Panc1 (cell line): Measurements from ENCODE around the gene MED13L. TPM values are rescaled to one million over a fixed set of nuclear protein-coding genes. Genes with fewer than 3 reads are reported as not detected.
A peak's percentile ranks its signal among the peaks of the same experiment; 100 is the strongest.

Experiments used
- ATAC-seq: fragments of 200-7000 bp; cut with Tn5 transposase; 2 replicates; pipeline ENCODE4 v1.9.1; 2020; ENCODE audit warnings: mild to moderate bottlenecking, moderate library complexity
- BruUV-seq: library from RNA; stranded (reverse); fragments of 400-500 nt; replicated peaks from 2 replicates; lab custom pipeline; 2021; lab: Mats Ljungman, UMichigan
- CTCF ChIA-PET: fragments of 300-600 bp; sonication (Branson Sonifier 250); formaldehyde crosslinking; loops from one replicate; lab custom pipeline; 2022; ENCODE audit warnings: antibody characterized with exemption; lab: Charles Lee
- POLR2A ChIA-PET: fragments of 300-600 bp; sonication (Branson Sonifier 250); formaldehyde crosslinking; loops from one replicate; lab custom pipeline; 2022; ENCODE audit warnings: antibody characterized with exemption; lab: Charles Lee
- DNase-seq: peaks from one replicate; pipeline ENCODE4 v3.0.0-alpha.2; 2010; ENCODE audit warnings: low read depth, low spot score
- H3K27ac ChIP-seq: 2 replicates; pipeline ENCODE4 v1.5.1; 2011; ENCODE audit warnings: mild to moderate bottlenecking, low read length, inconsistent platforms
- H3K27me3 ChIP-seq: fragments of 200-500 bp; sonication (Bioruptor generic); 2 replicates; pipeline ENCODE4 v1.6.0; 2014; ENCODE audit warnings: low read length, inconsistent platforms; ENCODE audit not compliant: control insufficient read depth, insufficient read depth
- H3K36me3 ChIP-seq: fragments of 200-500 bp; sonication (Bioruptor generic); 2 replicates; pipeline ENCODE4 v1.5.1; 2014; ENCODE audit warnings: inconsistent platforms, mild to moderate bottlenecking, low read length, moderate library complexity; ENCODE audit not compliant: control insufficient read depth, insufficient read depth
- H3K4me1 ChIP-seq: 2 replicates; pipeline ENCODE4 v1.5.1; 2011; ENCODE audit warnings: inconsistent platforms, mild to moderate bottlenecking, low read length, moderate library complexity; ENCODE audit not compliant: control insufficient read depth, insufficient read depth
- H3K4me3 ChIP-seq, 2 experiments: 2 replicates each; pipeline ENCODE4 v1.5.1; 2011 to 2012; ENCODE audit warnings: low read depth in 2 of 2, low read length in 2 of 2, mild to moderate bottlenecking in 2 of 2, inconsistent platforms in 1 of 2, moderate library complexity in 1 of 2
- H3K9me3 ChIP-seq: fragments of 200-500 bp; sonication (Bioruptor generic); 2 replicates; pipeline ENCODE4 v1.5.1; 2014; ENCODE audit warnings: low read depth, mild to moderate bottlenecking, inconsistent platforms, low read length, moderate library complexity; ENCODE audit not compliant: control insufficient read depth, insufficient read depth
- POLR2AphosphoS5 ChIP-seq: IDR thresholded peaks from 2 replicates; pipeline ENCODE4 v1.6.1; 2012; ENCODE audit warnings: mild to moderate bottlenecking, low read depth, low read length, moderate library complexity
- SIN3A ChIP-seq: IDR thresholded peaks from 2 replicates; pipeline ENCODE4 v1.6.1; 2012; ENCODE audit warnings: low read depth, mild to moderate bottlenecking, low read length, moderate library complexity, borderline replicate concordance; ENCODE audit not compliant: insufficient read depth
- TCF7L2 ChIP-seq: IDR thresholded peaks from 2 replicates; pipeline ENCODE4 v1.6.1; 2011; ENCODE audit warnings: mild to moderate bottlenecking, low read depth, low read length, inconsistent platforms
- in situ Hi-C: cut with HindIII; loops from 2 replicates; pipeline ENCODE4 v1.10.0; 2016; ENCODE audit warnings: low sequenced_read_pairs, low pct_unique_long_range_greater_than_20kb
- intact Hi-C: fragments of 100-400 bp; cut with micrococcal nuclease; formaldehyde crosslinking; loops from one replicate; pipeline ENCODE4 v1.10.0; 2022; ENCODE audit not compliant: unreplicated experiment
- total RNA-seq: library from RNA; stranded (reverse); gene quantifications from one replicate; pipeline ENCODE4 v1.2.1, GENCODE V29; 2021; ENCODE audit not compliant: unreplicated experiment
- TF ChIP-seq, protein P1 (sequence below), 2 experiments: IDR thresholded peaks; 2 replicates each; pipeline ENCODE4 v1.6.1; 2011 to 2012; ENCODE audit warnings: low read depth in 2 of 2, control low read depth in 1 of 2, low read length in 1 of 2, mild to moderate bottlenecking in 1 of 2, moderate library complexity in 1 of 2; ENCODE audit not compliant: insufficient read depth in 1 of 2
- TF ChIP-seq, protein P2 (sequence below): fragments of 450-650 bp; IDR thresholded peaks from 2 replicates; pipeline ENCODE4 v1.5.1; 2017; ENCODE audit warnings: mild to moderate bottlenecking

The MED13L gene
- total RNA-seq, 1 experiment from 2014 or later = 170 TPM

DNA sequence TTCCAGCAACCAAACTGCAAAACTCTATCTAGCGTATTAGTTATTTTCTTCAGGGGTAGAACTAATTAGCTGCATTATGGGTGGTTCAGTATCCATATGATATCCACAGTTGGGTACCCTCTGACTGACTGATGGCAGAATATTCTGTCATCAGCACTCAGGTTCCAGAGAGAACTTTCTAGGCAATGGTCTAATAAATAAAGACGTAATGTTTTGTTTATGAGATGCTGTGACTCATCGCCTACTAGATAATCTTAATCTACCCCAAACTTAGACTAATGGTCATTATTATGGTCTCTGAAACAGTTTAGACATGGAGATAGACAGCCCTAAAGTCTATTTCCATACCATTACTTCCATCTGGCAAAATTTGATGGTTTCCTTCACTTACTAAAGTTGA lies 220.1 kb downstream of the MED13L start:
- peaks cover 29% of the 10 kb centered on the region for H3K4me1 ChIP-seq
- no peaks in the 10 kb centered on the region for H3K27me3 ChIP-seq
- CTCF ChIA-PET = no interaction called here
- DNase-seq (no peak), ATAC-seq (no peak)
- no peak for TF ChIP-seq TCF7L2
- no peak for TF ChIP-seq POLR2AphosphoS5
- TF ChIP-seq, protein P1, sequence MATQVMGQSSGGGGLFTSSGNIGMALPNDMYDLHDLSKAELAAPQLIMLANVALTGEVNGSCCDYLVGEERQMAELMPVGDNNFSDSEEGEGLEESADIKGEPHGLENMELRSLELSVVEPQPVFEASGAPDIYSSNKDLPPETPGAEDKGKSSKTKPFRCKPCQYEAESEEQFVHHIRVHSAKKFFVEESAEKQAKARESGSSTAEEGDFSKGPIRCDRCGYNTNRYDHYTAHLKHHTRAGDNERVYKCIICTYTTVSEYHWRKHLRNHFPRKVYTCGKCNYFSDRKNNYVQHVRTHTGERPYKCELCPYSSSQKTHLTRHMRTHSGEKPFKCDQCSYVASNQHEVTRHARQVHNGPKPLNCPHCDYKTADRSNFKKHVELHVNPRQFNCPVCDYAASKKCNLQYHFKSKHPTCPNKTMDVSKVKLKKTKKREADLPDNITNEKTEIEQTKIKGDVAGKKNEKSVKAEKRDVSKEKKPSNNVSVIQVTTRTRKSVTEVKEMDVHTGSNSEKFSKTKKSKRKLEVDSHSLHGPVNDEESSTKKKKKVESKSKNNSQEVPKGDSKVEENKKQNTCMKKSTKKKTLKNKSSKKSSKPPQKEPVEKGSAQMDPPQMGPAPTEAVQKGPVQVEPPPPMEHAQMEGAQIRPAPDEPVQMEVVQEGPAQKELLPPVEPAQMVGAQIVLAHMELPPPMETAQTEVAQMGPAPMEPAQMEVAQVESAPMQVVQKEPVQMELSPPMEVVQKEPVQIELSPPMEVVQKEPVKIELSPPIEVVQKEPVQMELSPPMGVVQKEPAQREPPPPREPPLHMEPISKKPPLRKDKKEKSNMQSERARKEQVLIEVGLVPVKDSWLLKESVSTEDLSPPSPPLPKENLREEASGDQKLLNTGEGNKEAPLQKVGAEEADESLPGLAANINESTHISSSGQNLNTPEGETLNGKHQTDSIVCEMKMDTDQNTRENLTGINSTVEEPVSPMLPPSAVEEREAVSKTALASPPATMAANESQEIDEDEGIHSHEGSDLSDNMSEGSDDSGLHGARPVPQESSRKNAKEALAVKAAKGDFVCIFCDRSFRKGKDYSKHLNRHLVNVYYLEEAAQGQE (IDR thresholded peaks at IDR 0.05; ENCODE audit: insufficient read depth in 1 of 2, low read depth in 2 of 2, low read length in 1 of 2) = no peak
- no peak for TF ChIP-seq SIN3A
- TF ChIP-seq, protein P2, sequence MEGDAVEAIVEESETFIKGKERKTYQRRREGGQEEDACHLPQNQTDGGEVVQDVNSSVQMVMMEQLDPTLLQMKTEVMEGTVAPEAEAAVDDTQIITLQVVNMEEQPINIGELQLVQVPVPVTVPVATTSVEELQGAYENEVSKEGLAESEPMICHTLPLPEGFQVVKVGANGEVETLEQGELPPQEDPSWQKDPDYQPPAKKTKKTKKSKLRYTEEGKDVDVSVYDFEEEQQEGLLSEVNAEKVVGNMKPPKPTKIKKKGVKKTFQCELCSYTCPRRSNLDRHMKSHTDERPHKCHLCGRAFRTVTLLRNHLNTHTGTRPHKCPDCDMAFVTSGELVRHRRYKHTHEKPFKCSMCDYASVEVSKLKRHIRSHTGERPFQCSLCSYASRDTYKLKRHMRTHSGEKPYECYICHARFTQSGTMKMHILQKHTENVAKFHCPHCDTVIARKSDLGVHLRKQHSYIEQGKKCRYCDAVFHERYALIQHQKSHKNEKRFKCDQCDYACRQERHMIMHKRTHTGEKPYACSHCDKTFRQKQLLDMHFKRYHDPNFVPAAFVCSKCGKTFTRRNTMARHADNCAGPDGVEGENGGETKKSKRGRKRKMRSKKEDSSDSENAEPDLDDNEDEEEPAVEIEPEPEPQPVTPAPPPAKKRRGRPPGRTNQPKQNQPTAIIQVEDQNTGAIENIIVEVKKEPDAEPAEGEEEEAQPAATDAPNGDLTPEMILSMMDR = no peak
- H3K4me3 ChIP-seq = no peak overlapping the region
- no peaks in the 10 kb centered on the region for H3K9me3 ChIP-seq
- H3K27ac ChIP-seq = peak overlapping the region; percentile 19; the same call in 1 of the 2 replicates
- no peaks in the 10 kb centered on the region for H3K36me3 ChIP-seq
- intact Hi-C loops (no loop called here), in situ Hi-C loops (no loop called here)
- POLR2A ChIA-PET = no interaction called here
- BruUV-seq = no TSS peak

DNA sequence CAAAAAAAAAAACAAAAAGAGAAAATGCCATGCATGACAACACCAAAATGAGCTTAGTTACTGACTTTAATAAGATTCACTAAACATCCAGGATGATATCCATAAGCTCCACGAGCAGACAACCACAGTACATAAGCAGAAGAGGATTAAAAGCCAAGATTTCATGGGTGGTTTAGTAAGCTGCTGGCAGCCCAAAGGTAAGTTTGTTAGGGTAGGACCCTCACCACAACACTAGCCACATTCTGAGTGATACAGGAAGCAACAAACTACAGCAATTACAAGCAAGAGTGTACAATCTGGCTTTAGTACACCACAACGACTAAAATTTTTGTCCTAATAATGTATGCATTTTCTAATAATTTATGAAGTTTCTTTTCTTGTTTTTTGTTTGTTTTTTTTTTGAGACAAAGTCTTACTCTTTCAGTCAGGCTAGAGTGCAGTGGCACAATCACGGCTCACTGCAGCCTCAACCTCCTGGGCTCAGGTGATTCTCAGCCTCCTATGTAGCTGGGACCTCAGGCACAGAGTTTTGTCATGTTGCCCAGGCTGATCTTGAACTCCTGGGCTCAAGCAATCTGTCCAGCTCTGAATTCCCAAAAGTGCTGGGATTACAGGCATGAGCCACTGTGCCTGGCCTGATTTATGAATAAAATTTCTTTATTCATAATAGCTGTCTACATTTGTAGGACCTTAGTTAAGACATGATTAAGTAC lies 221.4 kb downstream of the MED13L start:
- Histone ChIP-seq H3K4me1 (peaks cover 39% of the 10 kb centered on the region), H3K9me3 (no peaks in the 10 kb centered on the region), H3K36me3 (no peaks in the 10 kb centered on the region), H3K27me3 (no peaks in the 10 kb centered on the region), H3K27ac (no peak overlapping the region; the same call in 1 of the 2 replicates), H3K4me3 (no peak overlapping the region)
- no peak for DNase-seq
- no peak for ATAC-seq
- TF ChIP-seq POLR2AphosphoS5 = no peak
- no peak for TF ChIP-seq SIN3A
- no peak for TF ChIP-seq TCF7L2
- TF ChIP-seq, protein P1 (IDR thresholded peaks at IDR 0.05; ENCODE audit: insufficient read depth in 1 of 2, low read depth in 2 of 2, low read length in 1 of 2) = no peak
- TF ChIP-seq, protein P2 = no peak
- in situ Hi-C loops = no loop called here
- intact Hi-C loops = no loop called here
- BruUV-seq = no TSS peak
- ChIA-PET CTCF (no interaction called here), POLR2A (no interaction called here)
